Measurements from ENCODE around the gene AGPAT2. TPM values are rescaled to one million over a fixed set of nuclear protein-coding genes. Genes with fewer than 3 reads are reported as not detected.

AGPAT2 gene
- total RNA-seq, 1 experiment from 2014 or later: 51.3 TPM

- no peak for DNase-seq (ENCODE audit: low read depth)
Observed at GRCh38 chr9:136673975-136674785, 13.1 kb downstream of the AGPAT2 start.

GRCh38 chr9:136673088-136673974 lies 13.9 kb downstream of the AGPAT2 start:
- no peak for DNase-seq (ENCODE audit: low read depth)

DNA sequence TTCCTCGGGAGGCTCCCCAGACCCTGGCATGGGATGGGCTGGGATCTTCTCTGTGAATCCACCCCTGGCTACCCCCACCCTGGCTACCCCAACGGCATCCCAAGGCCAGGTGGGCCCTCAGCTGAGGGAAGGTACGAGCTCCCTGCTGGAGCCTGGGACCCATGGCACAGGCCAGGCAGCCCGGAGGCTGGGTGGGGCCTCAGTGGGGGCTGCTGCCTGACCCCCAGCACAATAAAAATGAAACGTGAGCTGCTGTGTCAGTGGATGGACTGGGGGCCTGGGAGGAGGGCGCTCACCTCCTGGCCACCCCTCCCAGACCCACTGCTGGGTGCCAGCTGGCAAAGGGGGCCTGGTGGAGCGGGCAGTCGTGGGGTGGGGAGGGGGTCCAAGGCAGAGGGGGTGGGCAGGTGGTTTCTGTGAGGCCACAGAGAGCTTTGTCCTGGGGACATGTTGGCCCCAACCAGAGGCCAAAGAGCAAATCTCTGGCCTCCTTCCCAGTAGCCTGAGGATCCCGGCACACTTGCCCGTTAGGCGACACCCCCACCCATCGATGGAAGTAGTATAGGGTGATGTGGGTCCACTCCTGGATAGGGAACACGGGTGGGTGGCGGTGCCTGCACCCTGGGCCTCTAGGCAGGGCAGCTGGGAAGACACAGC lies 14.7 kb downstream of the AGPAT2 start:
- DNase-seq (ENCODE audit: low read depth): no peak

DNA sequence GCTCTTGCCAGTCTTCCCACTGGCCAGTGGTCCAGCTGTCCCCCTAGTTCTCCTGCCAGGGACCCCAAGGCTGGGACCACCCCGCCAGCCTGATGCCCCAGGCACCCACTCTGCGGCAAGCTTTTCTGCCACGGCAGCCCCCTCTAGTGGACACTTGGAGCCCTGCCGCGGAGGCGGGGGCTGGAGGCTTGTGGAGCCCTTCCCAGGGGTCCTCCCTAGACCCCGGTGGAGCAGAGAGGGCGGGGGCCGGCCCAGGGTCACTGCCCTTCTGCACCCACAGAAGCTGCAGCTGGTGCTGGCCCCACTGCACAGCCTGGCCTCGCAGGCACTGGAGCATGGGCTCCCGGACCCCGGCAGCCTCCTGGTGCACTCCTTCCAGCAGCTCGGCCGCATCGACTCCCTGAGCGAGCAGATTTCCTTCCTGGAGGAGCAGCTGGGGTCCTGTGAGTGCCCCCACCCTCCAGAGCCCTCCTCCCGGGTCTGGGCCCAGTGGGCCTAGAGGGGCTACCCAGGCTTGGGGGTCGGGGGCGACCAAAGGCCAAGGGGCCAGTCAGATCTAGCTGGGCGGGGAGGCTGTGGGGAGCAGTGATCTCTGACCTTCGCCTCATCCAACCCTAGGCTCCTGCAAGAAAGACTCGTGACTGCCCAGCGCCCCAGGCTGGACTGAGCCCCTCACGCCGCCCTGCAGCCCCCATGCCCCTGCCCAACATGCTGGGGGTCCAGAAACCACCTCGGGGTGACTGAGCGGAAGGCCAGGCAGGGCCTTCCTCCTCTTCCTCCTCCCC lies 15.4 kb downstream of the AGPAT2 start:
- peak; percentile 48 for DNase-seq (ENCODE audit: low read depth)

DNA sequence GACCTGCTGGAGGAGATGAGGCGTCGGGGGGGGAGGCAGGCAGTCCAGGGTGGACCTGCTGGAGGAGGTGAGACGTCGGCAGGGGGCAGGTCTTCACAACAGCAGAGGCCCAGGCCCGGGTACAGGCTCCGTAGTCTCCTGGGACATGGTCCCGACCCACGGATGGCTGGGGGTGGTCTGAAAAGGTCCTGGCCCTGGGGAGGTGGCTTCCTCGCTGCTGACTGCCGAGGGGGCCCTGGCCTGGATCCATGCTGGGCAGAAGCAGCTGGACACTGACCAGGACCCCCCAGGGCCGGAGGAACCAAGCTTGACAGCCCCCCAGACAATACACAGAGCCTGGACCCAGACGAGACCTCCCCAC lies 16.0 kb downstream of the AGPAT2 start:
- no peak for DNase-seq (ENCODE audit: low read depth)

DNA sequence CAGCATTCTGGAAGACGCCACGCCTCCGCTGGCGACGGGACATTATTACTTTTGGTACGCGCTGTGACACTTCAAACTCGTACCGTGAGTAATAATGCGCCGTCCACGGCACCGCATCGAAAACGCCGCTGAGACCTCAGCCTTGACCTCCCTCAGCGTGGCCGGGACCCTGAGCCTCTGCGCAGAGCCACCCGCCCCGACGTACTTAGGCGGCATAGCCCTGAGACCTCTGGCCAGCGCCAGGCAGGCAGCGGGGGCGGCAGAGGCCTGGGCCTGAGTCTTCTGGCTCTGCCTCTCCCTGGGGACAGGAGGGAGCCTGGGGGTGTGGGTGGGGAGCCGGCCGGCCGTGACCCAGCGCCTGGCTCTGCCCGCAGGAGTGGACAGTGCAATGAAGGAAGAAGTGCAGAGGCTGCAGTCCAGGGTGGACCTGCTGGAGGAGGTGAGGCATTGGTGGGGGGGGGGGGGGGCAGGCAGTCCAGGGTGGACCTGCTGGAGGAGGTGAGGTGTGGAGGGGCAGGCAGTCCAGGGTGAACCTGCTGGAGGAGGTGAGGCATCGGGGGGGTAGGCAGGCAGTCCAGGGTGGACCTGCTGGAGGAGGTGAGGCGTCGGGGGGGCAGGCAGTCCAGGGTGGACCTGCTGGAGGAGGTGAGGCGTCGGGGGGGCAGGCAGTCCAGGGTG lies 16.5 kb downstream of the AGPAT2 start:
- no peak for DNase-seq (ENCODE audit: low read depth)

- no peak for DNase-seq (ENCODE audit: low read depth)
Observed at GRCh38 chr9:136669791-136670464, 17.3 kb downstream of the AGPAT2 start.

DNA sequence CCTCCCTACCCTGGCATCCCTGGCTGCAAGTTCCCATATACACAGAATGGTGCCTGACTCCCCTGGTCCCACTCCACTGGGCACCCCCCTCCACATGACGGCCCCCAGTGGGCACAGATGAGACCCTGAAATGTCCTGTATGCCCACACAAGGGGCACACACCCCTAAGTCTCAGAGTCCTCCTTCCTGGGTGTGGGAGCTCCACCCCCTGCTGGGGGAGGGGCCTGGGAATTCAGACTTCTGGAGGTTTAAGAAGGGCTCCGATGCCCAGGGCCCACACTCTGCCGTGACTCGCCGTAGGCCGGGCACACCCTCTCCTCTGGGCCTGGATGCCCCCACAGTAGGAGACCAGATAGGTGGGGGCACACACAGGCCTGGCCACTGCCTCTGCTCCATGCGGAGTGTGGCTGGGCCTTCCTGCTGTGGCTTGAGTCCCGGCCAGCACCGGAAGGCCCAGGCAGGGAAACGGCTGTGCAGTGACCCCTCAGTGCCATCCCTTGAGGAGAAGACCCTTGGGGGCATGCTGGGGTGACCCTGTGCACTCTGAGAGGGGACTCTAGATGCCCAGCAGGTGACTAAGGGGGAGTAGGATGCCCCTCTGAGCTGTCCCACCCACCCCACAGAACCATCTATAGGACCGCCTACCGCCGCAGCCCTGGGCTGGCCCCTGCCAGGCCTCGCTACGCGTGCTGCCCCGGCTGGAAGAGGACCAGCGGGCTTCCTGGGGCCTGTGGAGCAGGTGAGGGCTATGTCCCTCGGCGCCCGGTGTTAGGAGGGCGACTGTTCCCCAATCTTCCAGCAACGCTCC lies 18.1 kb downstream of the AGPAT2 start:
- peak; percentile 44 for DNase-seq (ENCODE audit: low read depth)

GRCh38 chr9:136667940-136668760 lies 19.1 kb downstream of the AGPAT2 start:
- no peak for DNase-seq (ENCODE audit: low read depth)

GRCh38 chr9:136667214-136667939 lies 19.9 kb downstream of the AGPAT2 start:
- DNase-seq (ENCODE audit: low read depth): no peak

DNA sequence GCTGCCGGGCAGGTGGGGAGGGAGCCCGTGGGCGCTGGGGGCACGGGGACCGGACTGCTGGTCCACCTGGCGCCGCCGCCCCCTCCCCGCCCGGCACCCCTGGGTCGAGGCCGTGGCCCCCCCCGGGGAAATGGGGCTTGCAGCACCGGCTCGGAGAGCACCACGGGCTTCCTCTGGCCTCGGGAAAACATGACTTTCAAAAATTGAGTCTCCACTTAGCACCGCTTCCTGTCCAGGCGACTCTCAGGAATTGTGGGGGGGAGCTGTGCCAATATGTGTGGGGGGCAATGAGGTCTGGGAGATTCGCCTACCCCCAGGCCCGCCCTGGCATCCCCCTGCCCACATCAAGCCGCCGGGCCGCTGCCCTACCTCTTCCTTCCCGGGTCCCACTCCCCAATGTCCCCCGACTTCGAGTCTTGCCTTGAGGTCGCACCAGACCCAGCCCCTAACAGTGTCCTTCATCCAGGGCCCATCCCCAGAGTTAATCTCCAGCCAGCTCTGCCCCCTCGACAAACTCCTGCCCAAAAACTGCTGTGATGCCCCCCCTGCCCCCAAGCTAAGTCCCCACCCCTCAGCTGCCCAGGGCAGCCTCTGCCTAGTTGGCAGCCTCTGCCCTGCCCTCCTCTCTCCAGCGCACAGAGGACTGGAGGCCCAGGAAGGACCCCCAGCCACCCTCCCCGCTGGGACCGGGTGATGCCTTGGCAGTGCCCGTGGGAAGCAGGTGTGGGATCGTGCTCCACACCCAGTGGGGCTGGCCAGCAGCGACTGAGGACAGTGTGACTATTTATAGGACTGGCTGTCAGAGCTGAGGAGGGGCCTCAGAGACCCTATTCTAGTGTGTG lies 20.7 kb downstream of the AGPAT2 start:
- peak; percentile 43 for DNase-seq (ENCODE audit: low read depth)

DNA sequence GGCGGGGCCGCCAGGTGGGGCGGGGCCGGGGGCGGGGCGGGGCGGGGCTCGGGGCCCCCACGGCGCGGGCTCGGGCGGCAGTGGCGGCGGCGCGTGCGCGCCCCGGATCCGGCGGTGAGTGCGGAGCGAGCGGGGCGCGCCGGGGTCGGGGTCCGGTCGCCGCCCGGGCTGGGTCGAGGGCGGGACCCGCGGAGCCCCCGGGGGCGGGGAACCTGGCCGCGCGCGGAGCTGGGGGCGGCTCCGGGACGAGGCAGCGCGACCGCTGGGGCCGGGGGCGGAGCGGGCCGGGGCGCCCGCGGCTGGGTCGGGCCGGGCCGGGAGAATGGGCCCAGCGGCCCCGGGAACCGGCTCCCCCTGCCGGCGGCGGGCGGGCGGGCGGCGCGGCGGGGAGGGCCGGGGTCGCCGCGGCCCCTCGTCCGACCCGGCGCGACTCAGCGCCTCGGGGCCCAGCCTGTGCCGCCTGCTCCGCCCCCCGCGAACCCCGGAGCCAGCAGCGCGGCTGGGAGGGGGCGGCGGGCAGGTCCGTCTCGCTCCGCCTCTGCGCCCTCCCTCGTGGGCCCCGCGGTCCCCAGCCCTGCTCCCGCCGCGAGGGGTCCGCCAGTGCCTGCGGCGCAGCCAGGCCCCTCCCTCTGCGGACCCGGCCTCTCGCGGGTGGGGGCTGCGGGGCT lies 21.4 kb downstream of the AGPAT2 start:
- DNase-seq (ENCODE audit: low read depth): peak; percentile 50

DNA sequence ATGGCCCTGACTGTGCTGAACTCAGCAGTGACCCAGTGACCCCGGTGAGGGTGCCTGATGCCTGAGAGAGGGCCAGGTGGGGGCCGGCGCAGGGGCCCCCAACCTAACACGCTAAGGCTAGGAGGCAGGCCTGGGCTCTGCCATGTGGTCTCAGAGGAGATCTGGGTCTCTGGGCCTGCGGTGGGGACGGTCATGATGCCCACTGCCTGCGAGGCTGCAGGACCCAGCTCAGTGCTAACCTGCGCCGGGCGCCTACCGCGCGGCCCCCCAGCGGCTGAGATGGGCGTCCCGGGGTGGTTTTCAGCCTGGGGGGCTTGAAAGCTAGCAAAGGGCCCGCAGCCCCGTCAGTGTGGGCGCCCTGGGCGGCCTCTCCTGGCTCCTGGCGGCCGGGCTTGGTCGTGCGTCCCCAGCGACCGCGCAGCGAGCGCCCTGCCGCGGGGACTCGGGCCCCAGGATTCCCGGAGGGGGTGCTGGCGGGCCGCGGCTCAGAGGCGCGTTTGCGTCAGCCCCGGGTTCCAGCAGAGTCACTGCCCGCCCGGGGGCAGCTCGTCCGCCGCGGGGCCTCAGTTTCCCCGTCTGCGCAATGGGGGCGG lies 22.1 kb downstream of the AGPAT2 start:
- peak; percentile 60 for DNase-seq (ENCODE audit: low read depth)

GRCh38 chr9:136664000-136664915 lies 23.0 kb downstream of the AGPAT2 start:
- DNase-seq (ENCODE audit: low read depth): no peak
